ENCODE measurements around the gene SEC22A.

GRCh38 chr3:123263941-123264340, 62.2 kb downstream of the SEC22A start:
- TF ChIP-seq ARNT (IDR thresholded peaks at IDR 0.05) (no peak), L3MBTL2 (conservative IDR thresholded peaks at IDR 0.05) (no peak), BHLHE40 (IDR thresholded peaks at IDR 0.05; ENCODE audit: borderline replicate concordance) (no peak), SP1 (IDR thresholded peaks at IDR 0.05) (no peak), FOXK2 (IDR thresholded peaks at IDR 0.05) (no peak), NFRKB (IDR thresholded peaks at IDR 0.05) (no peak), FOXM1 (IDR thresholded peaks at IDR 0.05; ENCODE audit: borderline replicate concordance) (no peak), FOXA1 (IDR thresholded peaks at IDR 0.05) (no peak), ELF4 (IDR thresholded peaks at IDR 0.05) (no peak), TARDBP (IDR thresholded peaks at IDR 0.05) (no peak)
- TF ChIP-seq, protein P1, sequence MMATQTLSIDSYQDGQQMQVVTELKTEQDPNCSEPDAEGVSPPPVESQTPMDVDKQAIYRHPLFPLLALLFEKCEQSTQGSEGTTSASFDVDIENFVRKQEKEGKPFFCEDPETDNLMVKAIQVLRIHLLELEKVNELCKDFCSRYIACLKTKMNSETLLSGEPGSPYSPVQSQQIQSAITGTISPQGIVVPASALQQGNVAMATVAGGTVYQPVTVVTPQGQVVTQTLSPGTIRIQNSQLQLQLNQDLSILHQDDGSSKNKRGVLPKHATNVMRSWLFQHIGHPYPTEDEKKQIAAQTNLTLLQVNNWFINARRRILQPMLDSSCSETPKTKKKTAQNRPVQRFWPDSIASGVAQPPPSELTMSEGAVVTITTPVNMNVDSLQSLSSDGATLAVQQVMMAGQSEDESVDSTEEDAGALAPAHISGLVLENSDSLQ (IDR thresholded peaks at IDR 0.05) = no peak

Measured in HEK293T (cell line).